AG04449 (cell line): ENCODE data around the gene LONP1.

Source experiments
- CTCF ChIA-PET: fragments of 350-600 bp; formaldehyde crosslinking; extraction: SDS; loops from one replicate; lab custom pipeline; 2021; ENCODE audit warnings: antibody characterized with exemption; lab: Yijun Ruan, JAX
- POLR2A ChIA-PET: fragments of 400-600, 350-600 bp; formaldehyde crosslinking; extraction: SDS; loops from one replicate; lab custom pipeline; 2020; ENCODE audit warnings: antibody characterized with exemption, inconsistent platforms; lab: Yijun Ruan, JAX
- DNase-seq: peaks from one replicate; pipeline ENCODE4 v3.0.0-alpha.2; 2010; ENCODE audit warnings: low read depth, low spot score
- H3K4me3 ChIP-seq: 2 replicates; pipeline ENCODE4 v1.5.1; 2011; ENCODE audit warnings: low read depth, mild to moderate bottlenecking, control low read depth, low read length
- TF ChIP-seq, protein P1 (sequence below): IDR thresholded peaks from one replicate; pipeline ENCODE4 v1.5.1; 2011; ENCODE audit warnings: mild to moderate bottlenecking, moderate library complexity, low read length, control low read depth, inconsistent platforms; ENCODE audit not compliant: insufficient read depth; ENCODE audit errors: missing control alignments

Gene LONP1

DNA sequence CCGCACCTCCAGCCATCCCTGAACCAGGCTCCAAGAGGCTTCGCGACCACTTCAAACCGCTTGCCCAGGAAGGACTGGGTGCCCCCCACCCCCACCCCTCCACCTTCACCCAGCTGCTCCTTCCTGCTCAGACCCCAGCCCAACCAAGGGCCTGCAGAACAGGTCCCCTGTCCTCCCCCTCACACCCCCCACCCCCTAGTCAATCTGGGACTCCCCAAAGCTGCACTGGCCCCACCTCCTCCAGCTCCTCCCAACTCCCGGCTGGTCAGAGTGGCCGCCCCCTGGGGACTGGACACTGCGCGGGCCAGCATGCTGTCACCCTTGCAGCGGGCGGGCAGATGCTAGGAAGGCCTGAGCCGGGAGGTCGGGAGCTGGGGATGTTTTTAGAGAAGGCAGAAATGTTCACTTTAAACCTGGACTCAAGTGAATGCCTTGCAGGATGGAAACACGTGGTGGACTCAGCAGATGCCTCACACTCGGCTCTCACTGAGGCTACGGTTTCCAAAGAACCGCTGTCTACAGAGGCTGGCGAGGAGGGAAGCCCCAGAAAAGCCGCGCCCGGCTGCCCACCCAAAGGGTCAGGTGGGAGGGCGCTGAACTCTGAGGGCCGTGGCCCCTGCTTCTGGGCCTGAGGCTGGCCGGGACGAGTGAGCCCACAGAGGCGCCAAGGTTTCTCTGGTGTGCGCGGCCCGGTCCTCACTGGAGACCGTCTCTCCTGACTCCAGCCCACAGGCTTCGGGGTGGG, 21.9 kb downstream of the LONP1 start:
- CTCF ChIA-PET, result interaction anchor here (0.7 to 5.2 kb wide), 3 partner anchors 7 to 23 kb away, joined by 3 to 38 read pairs (median 4); partner anchors contain the start of genes CATSPERD and RPL36
- TF ChIP-seq, protein P1, sequence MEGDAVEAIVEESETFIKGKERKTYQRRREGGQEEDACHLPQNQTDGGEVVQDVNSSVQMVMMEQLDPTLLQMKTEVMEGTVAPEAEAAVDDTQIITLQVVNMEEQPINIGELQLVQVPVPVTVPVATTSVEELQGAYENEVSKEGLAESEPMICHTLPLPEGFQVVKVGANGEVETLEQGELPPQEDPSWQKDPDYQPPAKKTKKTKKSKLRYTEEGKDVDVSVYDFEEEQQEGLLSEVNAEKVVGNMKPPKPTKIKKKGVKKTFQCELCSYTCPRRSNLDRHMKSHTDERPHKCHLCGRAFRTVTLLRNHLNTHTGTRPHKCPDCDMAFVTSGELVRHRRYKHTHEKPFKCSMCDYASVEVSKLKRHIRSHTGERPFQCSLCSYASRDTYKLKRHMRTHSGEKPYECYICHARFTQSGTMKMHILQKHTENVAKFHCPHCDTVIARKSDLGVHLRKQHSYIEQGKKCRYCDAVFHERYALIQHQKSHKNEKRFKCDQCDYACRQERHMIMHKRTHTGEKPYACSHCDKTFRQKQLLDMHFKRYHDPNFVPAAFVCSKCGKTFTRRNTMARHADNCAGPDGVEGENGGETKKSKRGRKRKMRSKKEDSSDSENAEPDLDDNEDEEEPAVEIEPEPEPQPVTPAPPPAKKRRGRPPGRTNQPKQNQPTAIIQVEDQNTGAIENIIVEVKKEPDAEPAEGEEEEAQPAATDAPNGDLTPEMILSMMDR, result no peak
- POLR2A ChIA-PET, result interaction anchor here (1.1 to 1.7 kb wide), 2 partner anchors 7 to 8 kb away, joined by 4 to 5 read pairs; partner anchors contain the start of gene RPL36
- no peak overlapping the region for H3K4me3 ChIP-seq
- no peak for DNase-seq

DNA sequence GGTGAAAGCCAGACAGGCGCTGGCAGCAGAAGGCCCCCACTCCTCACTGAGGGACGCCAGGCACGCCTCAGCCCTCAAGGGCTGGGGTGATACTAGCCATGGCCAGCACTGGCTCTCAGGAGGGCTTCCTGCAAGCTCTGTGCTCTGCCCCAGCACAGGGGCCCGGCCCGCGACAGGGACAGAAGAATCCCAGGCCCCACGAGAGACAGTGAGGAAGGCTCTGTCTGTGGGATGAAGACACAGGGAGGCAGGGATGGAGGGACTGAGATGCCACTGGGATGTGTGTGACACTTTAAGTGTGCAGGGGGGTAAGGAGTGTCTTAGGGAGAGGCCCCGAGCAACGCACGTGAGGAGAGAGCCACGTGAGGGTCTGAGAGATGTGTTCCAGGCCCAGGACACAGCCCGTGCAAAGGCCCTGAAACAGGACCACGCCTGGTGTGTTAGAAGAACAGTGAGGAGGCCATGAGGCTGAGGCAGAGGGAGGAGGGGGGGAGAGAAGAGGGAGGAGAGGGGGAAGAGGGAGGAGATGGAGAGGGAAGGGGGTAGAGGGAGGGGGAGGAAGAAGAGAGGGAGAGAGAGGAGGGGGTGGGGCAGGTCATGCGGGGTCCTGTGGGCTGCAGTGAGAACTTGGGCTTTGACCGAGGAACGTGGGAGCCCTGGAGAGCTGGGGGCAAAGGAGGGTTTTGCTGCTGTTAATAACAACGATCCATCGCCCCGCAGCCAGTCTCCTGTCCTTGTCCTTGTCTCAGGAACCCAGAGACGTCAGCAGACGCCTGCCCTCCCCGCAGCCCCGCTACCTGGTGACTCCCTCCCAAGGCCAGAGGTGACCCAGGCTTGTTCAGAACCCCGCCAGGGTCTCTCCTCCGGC, 22.7 kb downstream of the LONP1 start:
- TF ChIP-seq, protein P1, result no peak
- POLR2A ChIA-PET, result interaction anchor here (1.1 kb wide), 1 partner anchor 7 kb away, joined by 5 read pairs; the partner anchor contains the start of gene RPL36
- H3K4me3 ChIP-seq, result no peak overlapping the region
- DNase-seq, result no peak
- CTCF ChIA-PET, result interaction anchor here (0.7 to 5.2 kb wide), 2 partner anchors 9 to 23 kb away, joined by 3 to 38 read pairs; partner anchors contain the start of genes CATSPERD and RPL36

DNA sequence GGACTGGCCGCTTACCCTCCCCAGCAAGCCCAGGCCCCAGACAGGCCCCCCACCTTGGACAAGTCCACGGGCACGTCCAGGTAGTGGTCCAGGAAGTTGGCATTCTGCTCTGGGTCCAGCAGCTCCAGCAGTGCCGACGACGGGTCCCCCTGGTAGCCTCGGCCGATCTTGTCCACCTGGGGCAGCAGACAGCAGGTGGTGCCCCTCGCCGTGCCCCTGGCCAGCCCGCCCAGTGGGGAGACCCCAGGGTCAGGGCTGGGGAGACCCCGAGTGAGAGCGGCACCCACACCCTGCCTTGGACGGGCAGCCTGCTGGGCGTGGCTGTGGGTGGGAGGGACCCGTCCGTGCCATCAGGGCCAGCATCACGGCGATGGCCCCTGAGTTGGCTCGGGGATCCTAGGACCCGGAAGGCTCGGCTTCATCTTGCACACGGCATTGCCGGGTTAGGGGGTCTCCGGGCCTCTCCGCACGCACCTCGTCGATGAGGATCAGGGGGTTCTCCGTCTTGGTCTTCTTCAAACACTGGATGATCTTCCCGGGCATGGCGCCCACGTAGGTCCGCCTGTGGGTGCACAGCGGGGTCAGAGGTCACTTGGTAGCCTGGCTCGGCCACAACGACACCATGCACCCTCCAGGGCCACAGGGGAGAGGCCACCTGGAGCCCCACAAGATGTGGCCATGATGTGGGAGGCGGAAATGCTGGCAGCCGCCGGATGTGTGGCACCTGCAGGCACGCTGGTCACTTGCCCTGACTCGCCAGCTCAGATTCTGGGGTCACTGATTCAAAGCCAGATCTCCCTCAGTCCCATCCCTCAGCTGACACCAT, 23.5 kb downstream of the LONP1 start:
- no peak for DNase-seq
- CTCF ChIA-PET, result interaction anchor here (5.2 kb wide), 1 partner anchor 8 kb away, joined by 38 read pairs; the partner anchor contains the start of gene RPL36
- POLR2A ChIA-PET, result interaction anchor here (0.9 kb wide), 1 partner anchor 22 kb away, joined by 3 read pairs; no protein-coding TSS in a partner anchor
- TF ChIP-seq, protein P1, result no peak
- H3K4me3 ChIP-seq, result no peak overlapping the region

DNA sequence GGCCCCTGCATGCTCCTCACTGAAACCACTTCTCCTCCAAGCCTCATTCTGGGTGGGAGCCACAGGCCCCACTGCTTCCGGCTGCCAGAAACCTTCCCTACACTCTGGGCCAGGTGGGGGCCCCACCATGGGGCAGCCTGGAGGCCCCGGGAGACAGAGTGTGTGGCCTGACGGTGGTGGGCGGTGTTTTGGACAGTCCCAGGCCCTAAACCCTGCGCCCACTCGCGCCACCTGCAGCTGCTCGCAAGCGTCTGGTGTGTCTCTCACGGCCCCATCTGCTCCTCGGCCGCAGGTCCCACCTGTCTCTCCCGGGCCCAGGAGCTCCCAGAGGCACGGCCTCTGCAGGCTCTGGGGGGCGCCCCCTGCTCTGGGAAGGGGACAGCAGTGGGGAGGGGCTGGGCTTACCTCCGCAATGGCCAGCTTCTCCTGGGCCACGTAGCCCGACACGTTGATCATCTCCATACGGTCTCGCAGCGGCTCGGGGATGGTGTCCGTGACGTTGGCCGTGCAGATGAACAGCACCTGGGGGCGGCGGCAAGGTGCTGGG, 24.2 kb downstream of the LONP1 start:
- DNase-seq, result no peak
- H3K4me3 ChIP-seq, result no peak overlapping the region
- CTCF ChIA-PET, result no interaction called here
- POLR2A ChIA-PET, result interaction anchor here (0.9 kb wide), 1 partner anchor 23 kb away, joined by 3 read pairs; no protein-coding TSS in a partner anchor
- TF ChIP-seq, protein P1, result no peak

DNA sequence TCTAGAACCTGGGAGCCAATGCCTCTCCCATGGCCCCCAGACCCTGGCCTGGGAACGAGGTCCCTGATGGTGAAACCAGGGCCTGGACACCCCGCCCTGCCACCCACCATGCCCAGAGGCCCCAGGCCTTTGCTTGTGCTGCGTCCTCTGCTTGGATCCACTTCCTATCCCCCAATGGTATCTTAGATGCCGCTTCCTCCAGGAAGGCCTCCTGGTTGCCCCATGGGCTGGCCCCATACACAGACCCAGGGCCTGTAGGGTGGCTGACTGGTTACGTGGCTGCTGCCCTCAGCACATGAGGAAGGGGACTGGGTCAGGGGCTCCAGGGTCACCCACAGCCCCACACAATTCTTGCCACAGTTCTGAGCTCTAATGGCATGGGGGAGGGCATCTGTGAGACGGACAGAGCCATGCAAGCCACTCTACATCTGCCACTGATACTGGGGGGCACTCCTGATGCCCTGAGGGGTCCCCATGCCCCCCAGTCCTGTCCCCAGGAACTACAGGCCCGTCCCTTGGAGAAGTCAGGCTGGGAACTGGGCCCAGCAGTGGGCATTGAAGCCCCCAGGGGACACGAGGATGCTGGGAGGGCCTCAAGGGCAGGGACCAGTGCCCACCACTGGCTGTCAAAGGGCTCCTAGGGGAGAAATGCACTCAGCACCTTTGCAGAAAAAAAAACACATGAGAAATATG, 24.8 kb downstream of the LONP1 start:
- ChIA-PET CTCF (no interaction called here), POLR2A (interaction anchor here (0.9 kb wide), 1 partner anchor 23 kb away, joined by 3 read pairs; no protein-coding TSS in a partner anchor)
- DNase-seq, result no peak
- H3K4me3 ChIP-seq, result no peak overlapping the region
- TF ChIP-seq, protein P1, result no peak
